Measurements from ENCODE around the gene SIRT5.

SIRT5 gene

DNA sequence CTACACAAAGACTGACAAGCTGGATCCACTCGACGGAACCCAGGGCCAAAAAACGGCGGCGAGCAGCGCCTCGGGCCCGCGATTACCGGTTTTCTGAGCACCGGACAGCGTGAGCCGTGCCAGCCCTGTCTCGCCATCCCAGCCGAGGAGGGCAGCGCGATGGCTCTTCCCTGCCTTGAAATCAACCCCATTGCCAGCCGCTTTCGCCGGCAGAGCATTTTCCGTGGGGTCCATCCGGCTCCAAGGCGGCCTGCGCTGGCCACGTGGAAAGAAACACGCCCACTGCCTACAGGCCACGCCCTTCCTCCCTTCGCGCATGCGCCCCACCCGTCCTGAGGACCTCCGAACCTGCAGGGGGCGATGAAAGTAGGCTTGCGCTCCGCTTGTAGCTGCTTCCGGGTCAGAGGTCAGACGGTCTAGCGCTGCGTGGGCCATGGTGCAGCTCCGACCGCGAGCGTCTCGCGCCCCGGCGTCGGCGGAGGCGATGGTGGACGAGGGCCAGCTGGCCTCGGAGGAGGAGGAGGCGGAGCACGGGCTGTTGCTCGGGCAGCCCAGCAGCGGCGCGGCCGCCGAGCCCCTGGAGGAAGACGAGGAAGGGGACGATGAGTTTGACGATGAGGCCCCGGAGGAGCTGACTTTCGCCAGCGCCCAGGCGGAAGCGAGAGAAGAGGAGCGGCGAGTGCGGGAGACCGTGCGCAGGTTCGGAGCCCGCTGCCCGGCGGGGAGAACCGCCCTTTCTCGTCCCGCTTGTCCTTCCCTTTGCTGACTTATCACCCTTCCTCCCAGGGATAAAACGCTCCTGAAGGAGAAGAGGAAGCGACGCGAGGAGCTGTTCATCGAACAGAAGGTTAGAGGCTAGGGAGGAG, 40.8 kb downstream of the SIRT5 start, which contains the start of gene NOL7:
Gene NOL7 (plus strand): TSS at position 410 of the 866 bp plus-strand sequence. CDS start 24 bp downstream, at position 434.
- Histone ChIP-seq H3K4me3 (peak within 1 kb of the TSS; percentile 99), H3K36me3 (ENCODE audit: insufficient read depth, low read length) (peaks cover 37% of the 10 kb centered on the region), H3K9me3 (ENCODE audit: low read depth, low read length) (no peaks in the 10 kb centered on the region), H3K9ac (ENCODE audit: insufficient read length) (peak within 1 kb of the TSS; percentile 97), H3K27ac (peak within 1 kb of the TSS; percentile 81)
- TF ChIP-seq POLR2AphosphoS5 (IDR thresholded peaks at IDR 0.05; ENCODE audit: borderline replicate concordance, low read depth, low read length) (peak; percentile 95), FOXP2 (optimal IDR thresholded peaks at IDR 0.05; ENCODE audit: control extremely low read depth, extremely low read length, insufficient read depth) (peak; percentile 88), EZH2 (IDR thresholded peaks at IDR 0.05) (no peak)
- peak; percentile 90 for DNase-seq (ENCODE audit: low read depth, low spot score)

DNA sequence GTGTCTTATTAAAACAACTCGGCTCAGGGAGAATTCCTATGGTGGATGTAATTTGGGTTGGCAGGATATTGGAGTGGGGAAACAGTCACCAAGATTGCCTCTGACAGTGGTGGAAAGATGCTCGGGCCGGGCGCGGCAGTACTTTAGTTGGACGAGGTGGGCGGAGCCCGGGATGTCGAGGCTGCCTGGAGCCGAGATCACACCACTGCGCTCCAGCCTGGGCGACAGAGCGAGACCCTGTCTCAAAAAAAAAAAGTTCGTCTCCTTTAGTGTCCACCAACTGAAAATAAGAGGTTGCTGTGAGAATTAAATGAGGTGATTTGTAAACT, 41.4 kb downstream of the SIRT5 start:
- Histone ChIP-seq H3K9ac (ENCODE audit: insufficient read length) (peak overlapping the region; percentile 92), H3K4me3 (peak overlapping the region; percentile 99), H3K9me3 (ENCODE audit: low read depth, low read length) (no peaks in the 10 kb centered on the region), H3K36me3 (ENCODE audit: insufficient read depth, low read length) (peaks cover 43% of the 10 kb centered on the region), H3K27ac (peak overlapping the region; percentile 67)
- TF ChIP-seq FOXP2 (optimal IDR thresholded peaks at IDR 0.05; ENCODE audit: control extremely low read depth, extremely low read length, insufficient read depth) (no peak), EZH2 (IDR thresholded peaks at IDR 0.05) (no peak)
- no peak for DNase-seq (ENCODE audit: low read depth, low spot score)

DNA sequence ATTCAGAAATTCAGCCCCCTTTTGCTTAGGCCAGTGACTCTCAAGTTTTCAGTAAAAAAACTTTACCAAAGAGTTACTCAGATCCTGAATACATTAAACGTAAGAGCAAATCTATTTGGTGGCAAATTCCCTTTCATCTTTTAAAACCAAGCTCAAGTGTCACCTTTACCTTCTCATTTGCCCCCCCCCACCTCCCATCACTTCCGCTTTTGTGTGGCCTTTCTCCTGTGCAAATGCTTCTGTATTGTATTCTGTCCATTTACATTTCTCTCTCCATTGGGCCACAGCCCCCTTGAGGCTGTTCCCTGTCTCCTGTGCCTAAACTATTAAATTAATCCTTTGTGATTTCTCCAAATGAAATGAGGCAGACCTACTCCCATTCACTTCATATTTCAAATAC, 42.7 kb downstream of the SIRT5 start:
- no peak for DNase-seq (ENCODE audit: low read depth, low spot score)
- H3K36me3 ChIP-seq (ENCODE audit: insufficient read depth, low read length) = peaks cover 56% of the 10 kb centered on the region
- H3K4me3 ChIP-seq = peak overlapping the region; percentile 99
- H3K9ac ChIP-seq (ENCODE audit: insufficient read length) = peak overlapping the region; percentile 92
- H3K27ac ChIP-seq = 0 out of 2 replicates have a peak overlapping the region, but pooled peaks have one; percentile 22
- H3K9me3 ChIP-seq (ENCODE audit: low read depth, low read length) = no peaks in the 10 kb centered on the region
- TF ChIP-seq FOXP2 (optimal IDR thresholded peaks at IDR 0.05; ENCODE audit: control extremely low read depth, extremely low read length, insufficient read depth) = no peak
- no peak for TF ChIP-seq EZH2 (IDR thresholded peaks at IDR 0.05)
- TF ChIP-seq POLR2AphosphoS5 (IDR thresholded peaks at IDR 0.05; ENCODE audit: borderline replicate concordance, low read depth, low read length) = no peak

DNA sequence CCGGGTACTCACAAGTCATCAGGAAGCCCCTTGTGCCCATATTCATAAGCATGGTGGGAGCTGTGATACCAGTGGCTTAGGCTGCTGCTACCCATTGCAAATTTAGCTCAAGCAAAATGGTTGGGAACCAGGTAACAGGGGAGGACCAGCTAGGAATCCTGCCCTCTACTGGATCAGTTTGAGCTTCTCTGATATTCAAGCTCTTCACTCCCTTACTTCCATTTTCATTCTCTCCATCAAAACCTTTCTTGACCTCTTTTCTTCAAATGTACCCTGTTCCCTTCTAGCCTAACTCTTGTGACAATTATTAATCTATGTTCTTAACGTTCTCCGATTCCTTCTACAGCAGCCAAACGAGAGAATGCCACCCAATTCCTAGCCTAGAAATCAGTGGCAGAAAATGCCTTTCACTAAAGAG, 50.5 kb downstream of the SIRT5 start:
- no peak overlapping the region; the same call in 1 of the 2 replicates for H3K27ac ChIP-seq
- peak; percentile 1; the same call in 1 of the 2 replicates for TF ChIP-seq POLR2AphosphoS5 (IDR thresholded peaks at IDR 0.05; ENCODE audit: borderline replicate concordance, low read depth, low read length)
- TF ChIP-seq EZH2 (IDR thresholded peaks at IDR 0.05) = no peak
- peaks cover 95% of the 10 kb centered on the region for H3K36me3 ChIP-seq (ENCODE audit: insufficient read depth, low read length)
- no peak overlapping the region for H3K4me3 ChIP-seq
- H3K9me3 ChIP-seq (ENCODE audit: low read depth, low read length) = no peaks in the 10 kb centered on the region
- no peak overlapping the region for H3K9ac ChIP-seq (ENCODE audit: insufficient read length)
- DNase-seq (ENCODE audit: low read depth, low spot score) = no peak

DNA sequence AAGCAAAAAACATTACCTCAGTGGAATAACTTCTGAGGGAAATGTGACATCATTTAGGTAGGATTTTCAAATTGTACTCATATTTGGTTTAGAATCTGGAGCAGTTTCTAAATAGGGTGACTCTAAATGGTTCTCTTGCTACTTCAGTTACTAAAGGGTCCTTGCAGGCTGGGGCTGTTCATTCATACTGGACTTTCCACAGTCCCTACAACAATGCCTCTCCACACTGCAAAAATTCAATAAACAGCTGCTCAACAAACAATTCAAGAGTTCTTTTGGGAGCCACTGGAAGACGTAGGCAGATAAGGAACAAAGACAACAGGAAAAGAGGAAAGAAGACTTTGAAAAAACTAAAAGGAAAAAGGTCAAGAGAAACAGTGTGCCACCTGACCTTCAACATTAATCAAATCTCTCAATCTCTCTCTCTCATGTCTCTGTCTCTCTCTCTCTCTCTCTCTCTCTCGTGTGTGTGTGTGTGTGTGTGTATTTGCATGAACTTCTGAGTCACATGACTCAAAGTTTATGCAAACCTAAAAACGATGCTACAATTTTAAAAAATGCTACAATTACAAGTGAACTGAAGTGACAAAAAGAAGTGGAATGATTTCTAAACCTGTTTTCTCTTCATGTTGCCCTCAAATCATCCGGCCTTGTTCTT, 55.2 kb downstream of the SIRT5 start:
- Histone ChIP-seq H3K9ac (ENCODE audit: insufficient read length) (no peak overlapping the region), H3K4me3 (no peak overlapping the region), H3K27ac (no peak overlapping the region), H3K36me3 (ENCODE audit: insufficient read depth, low read length) (peaks cover 87% of the 10 kb centered on the region), H3K9me3 (ENCODE audit: low read depth, low read length) (no peaks in the 10 kb centered on the region)
- TF ChIP-seq FOXP2 (optimal IDR thresholded peaks at IDR 0.05; ENCODE audit: control extremely low read depth, extremely low read length, insufficient read depth) (no peak), POLR2AphosphoS5 (IDR thresholded peaks at IDR 0.05; ENCODE audit: borderline replicate concordance, low read depth, low read length) (no peak), EZH2 (IDR thresholded peaks at IDR 0.05) (no peak)
- no peak for DNase-seq (ENCODE audit: low read depth, low spot score)

DNA sequence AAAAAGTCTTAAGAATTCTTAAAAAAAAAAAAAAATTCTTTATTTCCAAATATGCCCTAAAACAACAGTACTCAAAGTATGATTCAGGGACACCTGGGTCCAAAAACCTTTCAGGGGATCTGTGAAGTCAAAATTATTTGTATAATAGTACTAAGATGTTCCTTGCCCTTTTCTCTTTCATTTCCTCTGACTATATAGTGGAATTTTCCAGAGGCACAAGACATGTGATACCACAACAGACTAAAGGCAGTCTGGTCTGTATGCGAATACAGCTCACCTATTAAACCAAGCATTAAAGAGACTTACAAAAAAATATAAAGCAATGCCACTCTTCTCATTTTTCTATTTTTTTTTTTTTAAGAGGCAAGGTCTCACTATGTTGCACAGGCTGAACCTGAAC, 56.1 kb downstream of the SIRT5 start:
- no peak overlapping the region for H3K9ac ChIP-seq (ENCODE audit: insufficient read length)
- H3K36me3 ChIP-seq (ENCODE audit: insufficient read depth, low read length) = peaks cover 85% of the 10 kb centered on the region
- DNase-seq (ENCODE audit: low read depth, low spot score) = no peak
- H3K27ac ChIP-seq = 0 out of 2 replicates have a peak overlapping the region, but pooled peaks have one; percentile 10
- H3K9me3 ChIP-seq (ENCODE audit: low read depth, low read length) = no peaks in the 10 kb centered on the region
- no peak for TF ChIP-seq POLR2AphosphoS5 (IDR thresholded peaks at IDR 0.05; ENCODE audit: borderline replicate concordance, low read depth, low read length)
- no peak for TF ChIP-seq FOXP2 (optimal IDR thresholded peaks at IDR 0.05; ENCODE audit: control extremely low read depth, extremely low read length, insufficient read depth)
- no peak for TF ChIP-seq EZH2 (IDR thresholded peaks at IDR 0.05)
- no peak overlapping the region for H3K4me3 ChIP-seq

DNA sequence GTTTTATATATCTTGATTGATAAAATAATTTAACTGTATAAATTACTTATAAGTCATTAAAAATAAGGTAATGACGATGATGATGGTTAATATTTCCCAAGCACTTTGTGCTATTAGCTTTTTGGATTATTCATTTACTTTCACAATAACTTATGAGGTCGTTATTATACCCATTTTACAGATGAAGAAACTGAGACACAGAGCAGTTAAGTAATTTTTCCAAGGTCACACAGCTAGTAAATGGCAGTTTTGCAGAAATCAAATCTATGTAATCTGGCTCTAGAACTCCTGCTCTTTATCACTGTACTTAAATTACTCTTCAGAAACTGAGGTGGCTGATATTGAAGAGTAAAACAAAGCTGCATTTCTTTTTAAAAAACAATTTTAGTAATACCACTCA, 58.9 kb downstream of the SIRT5 start:
- no peak for DNase-seq (ENCODE audit: low read depth, low spot score)
- TF ChIP-seq FOXP2 (optimal IDR thresholded peaks at IDR 0.05; ENCODE audit: control extremely low read depth, extremely low read length, insufficient read depth) (no peak), EZH2 (IDR thresholded peaks at IDR 0.05) (no peak), POLR2AphosphoS5 (IDR thresholded peaks at IDR 0.05; ENCODE audit: borderline replicate concordance, low read depth, low read length) (no peak)
- Histone ChIP-seq H3K27ac (no peak overlapping the region), H3K9ac (ENCODE audit: insufficient read length) (no peak overlapping the region), H3K4me3 (no peak overlapping the region), H3K9me3 (ENCODE audit: low read depth, low read length) (no peaks in the 10 kb centered on the region), H3K36me3 (ENCODE audit: insufficient read depth, low read length) (peaks cover 76% of the 10 kb centered on the region)

DNA sequence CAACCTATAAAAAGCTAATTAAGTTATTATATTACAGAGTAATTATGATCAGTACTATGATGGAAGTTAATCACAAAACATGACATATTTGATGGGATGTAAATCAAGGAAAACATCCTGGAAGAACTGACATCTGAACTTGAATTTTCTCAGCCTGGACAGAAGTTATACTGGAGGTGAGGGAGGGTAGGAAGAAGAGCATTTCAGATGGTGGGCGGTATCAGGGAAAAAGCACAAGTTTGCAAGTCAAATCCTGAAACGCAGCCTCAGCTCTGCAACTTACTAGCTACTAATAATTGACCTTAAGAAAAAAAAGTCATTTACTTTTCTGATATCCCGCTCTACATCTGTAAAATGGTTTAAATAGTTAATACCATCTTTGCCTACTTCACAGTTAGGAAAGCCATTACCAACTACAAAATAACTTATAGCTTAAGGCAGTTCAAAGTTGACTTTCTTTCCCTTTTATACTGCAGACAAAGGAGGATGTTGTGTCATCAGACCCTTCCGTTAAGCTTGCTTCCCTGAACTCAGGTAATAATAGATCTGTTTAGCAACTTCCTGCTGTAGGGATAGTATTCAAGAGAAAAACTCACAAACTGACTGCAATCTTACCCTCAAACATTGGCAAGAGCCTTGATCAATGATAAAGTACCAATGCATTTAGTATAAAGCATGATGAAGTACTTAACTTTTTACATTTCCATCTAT, 61.7 kb downstream of the SIRT5 start:
- Histone ChIP-seq H3K9ac (ENCODE audit: insufficient read length) (no peak overlapping the region), H3K9me3 (ENCODE audit: low read depth, low read length) (no peaks in the 10 kb centered on the region), H3K27ac (no peak overlapping the region), H3K36me3 (ENCODE audit: insufficient read depth, low read length) (peaks cover 76% of the 10 kb centered on the region), H3K4me3 (no peak overlapping the region)
- TF ChIP-seq POLR2AphosphoS5 (IDR thresholded peaks at IDR 0.05; ENCODE audit: borderline replicate concordance, low read depth, low read length) = no peak
- no peak for TF ChIP-seq EZH2 (IDR thresholded peaks at IDR 0.05)
- TF ChIP-seq FOXP2 (optimal IDR thresholded peaks at IDR 0.05; ENCODE audit: control extremely low read depth, extremely low read length, insufficient read depth) = no peak
- DNase-seq (ENCODE audit: low read depth, low spot score) = no peak

Data from SK-N-MC (cell line).